GM12874 (cell line): ENCODE results near the gene ANKMY1.

Source experiments
- CTCF ChIP-seq: IDR thresholded peaks from 2 replicates; pipeline ENCODE4 v1.5.1; 2011; ENCODE audit warnings: low read depth, mild to moderate bottlenecking, control low read depth, low read length, moderate library complexity; ENCODE audit not compliant: insufficient read depth

The ANKMY1 gene

DNA sequence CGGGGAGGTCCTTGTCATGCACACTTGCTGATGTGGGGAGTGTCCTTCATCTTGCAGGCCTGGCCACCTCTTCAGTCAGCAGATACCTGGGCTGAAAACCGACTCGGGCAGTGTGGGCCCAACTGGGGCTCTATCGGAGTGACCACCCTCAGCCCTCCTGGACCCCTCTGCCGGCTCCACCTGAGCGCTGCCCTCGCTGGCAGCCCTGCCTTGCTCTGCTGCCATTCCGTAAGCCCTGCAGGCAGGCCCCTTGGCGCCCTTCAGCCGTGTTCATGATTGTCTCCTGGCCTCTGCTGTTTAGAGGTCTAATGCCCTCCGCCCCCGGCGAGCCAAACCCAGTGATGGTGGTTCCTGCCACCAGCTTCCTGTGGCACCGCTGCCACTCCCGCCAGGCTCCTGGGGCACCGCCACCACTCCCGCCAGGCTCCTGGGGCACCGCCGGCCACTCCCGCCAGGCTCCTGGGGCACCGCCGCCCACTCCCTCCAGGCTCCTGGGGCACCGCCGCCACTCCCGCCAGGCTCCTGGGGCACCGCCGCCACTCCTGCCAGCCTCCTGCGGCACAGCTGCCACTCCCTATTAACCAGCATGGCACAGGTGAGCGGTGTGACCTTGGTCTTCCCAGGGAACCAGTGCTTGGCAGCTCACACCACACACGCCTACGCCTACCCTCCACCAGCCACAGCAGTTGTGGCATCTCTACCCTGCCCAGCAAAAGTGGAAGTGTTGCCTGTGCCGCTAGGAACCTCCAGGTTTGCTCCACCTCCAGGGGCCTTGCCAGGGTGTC lies 44.7 kb upstream of the ANKMY1 start:
- no peak for TF ChIP-seq CTCF

GRCh38 chr2:240601831-240602160 lies 44.0 kb upstream of the ANKMY1 start:
- TF ChIP-seq CTCF: no peak

DNA sequence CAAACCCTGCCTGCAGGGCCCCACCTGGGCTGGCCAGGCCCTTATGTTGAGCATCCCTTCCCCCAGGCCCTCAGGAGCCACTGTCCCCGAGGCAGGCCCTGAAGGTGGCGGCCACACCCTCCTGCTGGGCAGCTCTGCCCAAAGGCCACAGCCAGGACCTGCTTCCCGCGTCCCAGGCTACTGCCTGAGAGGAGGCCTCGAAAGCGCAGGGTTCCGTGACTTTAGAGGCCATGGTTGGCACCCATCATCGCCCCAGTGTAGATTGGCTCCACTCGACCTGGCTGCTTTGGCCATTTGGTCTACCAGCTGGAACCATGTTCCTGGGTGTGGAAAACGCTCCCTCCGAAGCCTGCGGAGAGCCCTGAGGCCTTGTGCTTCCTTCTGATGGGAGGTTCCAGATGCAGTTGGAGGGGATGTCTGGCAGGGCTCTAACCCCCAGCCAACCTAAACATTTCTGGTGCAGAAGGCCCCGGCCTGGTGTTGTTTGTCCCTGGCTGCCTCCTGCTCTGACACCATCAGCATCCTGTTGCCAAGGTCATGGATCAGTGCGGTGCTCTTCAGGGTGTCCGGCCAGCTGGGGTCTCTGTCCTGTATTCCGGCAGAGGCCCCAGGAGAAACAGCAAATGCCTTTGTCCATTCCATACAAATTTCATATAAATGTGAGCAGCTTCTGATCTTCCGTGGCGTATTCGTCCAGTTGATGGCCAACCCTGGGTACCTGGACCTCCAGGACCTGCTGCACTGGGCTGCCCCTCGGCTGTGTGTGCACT lies 43.5 kb upstream of the ANKMY1 start:
- TF ChIP-seq CTCF: no peak

GRCh38 chr2:240600451-240600961 lies 42.7 kb upstream of the ANKMY1 start:
- no peak for TF ChIP-seq CTCF

DNA sequence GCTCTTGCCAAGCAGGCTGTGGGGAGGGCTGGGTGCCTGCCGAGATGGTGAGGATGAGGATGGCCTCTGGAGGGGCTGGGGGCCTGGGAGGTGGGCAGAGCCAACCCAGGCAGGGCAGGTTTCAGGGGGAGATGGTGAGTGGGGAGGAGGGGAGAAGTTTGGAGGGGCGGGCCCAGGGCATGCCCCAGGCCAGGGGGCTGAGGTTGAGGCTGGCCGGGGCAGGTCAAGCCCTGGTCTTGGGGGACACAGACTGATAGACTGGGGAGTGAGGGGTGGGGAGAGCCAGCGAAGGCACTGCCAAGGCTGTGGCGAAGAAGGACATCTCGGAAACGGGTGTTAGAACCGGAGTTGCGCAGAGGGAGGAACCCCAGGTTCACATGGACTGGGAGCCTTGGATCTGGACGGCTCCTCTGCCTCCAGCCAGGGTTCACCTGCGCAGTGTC lies 41.4 kb upstream of the ANKMY1 start:
- no peak for TF ChIP-seq CTCF

DNA sequence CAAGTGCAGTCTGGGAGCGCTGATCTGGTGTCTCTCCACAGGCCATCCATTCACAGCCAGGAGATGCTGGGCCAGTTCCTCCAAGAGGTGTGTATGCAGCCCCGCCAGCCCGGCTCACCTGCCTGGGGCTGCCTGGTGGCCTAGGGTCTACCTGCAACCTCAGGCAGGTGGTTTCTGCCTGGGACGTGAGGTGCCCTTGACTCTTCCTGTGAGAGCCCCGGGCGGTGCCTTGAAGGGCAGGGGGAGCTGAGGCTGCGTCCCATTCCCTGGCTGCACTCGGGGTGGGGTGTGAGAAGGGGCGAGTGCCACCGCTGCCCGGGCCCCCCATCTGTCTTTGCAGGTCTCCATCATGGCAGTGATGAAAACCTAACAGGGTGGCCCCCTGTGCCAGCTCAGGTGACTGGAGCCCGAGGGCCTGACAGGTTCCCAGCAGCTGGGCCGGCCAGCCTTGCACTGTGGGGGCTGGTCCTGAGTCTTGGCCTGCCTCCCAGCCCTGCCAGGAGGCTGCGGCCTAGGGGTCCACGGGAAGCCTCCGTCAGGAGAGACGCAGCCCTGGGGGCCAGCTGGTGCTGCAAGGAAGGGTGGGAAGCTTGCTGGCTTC lies 40.6 kb upstream of the ANKMY1 start:
- no peak for TF ChIP-seq CTCF
